Parathyroid adenoma (tissue), 2 donors: Measurements from ENCODE around the gene TCAP.
A peak's percentile ranks its signal among the peaks of the same experiment; 100 is the strongest.

Experiments used
- H2AFZ ChIP-seq: fragments of 300-600 bp; sonication (generic); one replicate; pipeline ENCODE4 v1.7.0; 2017; ENCODE audit warnings: antibody characterized with exemption, mild to moderate bottlenecking
- H3K27ac ChIP-seq: fragments of 300-600 bp; sonication (generic); one replicate; pipeline ENCODE4 v1.7.0; 2017
- H3K27me3 ChIP-seq: fragments of 300-600 bp; sonication (generic); one replicate; pipeline ENCODE4 v1.7.0; 2017; ENCODE audit warnings: low read length; ENCODE audit not compliant: control insufficient read depth, insufficient read depth
- H3K36me3 ChIP-seq: fragments of 300-600 bp; sonication (generic); one replicate; pipeline ENCODE4 v1.7.0; 2017; ENCODE audit warnings: low read length; ENCODE audit not compliant: control insufficient read depth, insufficient read depth
- H3K4me1 ChIP-seq: fragments of 300-600 bp; sonication (generic); one replicate; pipeline ENCODE4 v1.7.0; 2017; ENCODE audit warnings: control low read depth
- H3K4me2 ChIP-seq: fragments of 300-600 bp; sonication (generic); one replicate; pipeline ENCODE4 v1.7.0; 2017; ENCODE audit warnings: low read length
- H3K4me3 ChIP-seq: fragments of 300-600 bp; sonication (generic); one replicate; pipeline ENCODE4 v1.7.0; 2017; ENCODE audit warnings: low read depth, low read length
- H3K79me2 ChIP-seq: fragments of 300-600 bp; sonication (generic); one replicate; pipeline ENCODE4 v1.7.0; 2017; ENCODE audit warnings: control low read depth
- H3K9ac ChIP-seq: fragments of 300-600 bp; sonication (generic); one replicate; pipeline ENCODE4 v1.7.0; 2017; ENCODE audit warnings: mild to moderate bottlenecking
- H3K9me3 ChIP-seq: fragments of 300-600 bp; sonication (generic); one replicate; pipeline ENCODE4 v1.7.0; 2017; ENCODE audit warnings: low read length; ENCODE audit not compliant: control insufficient read depth
- TF ChIP-seq, protein P1 (sequence below): fragments of 300-600 bp; sonication (generic); IDR thresholded peaks from one replicate; pipeline ENCODE4 v1.7.0; 2017; ENCODE audit warnings: antibody characterized with exemption, mild to moderate bottlenecking
- donor health status: primary hyperparathyroidism.

The TCAP gene

GRCh38 chr17:39634384-39634871 lies 30.7 kb upstream of the TCAP start:
- H3K4me1 ChIP-seq: peaks cover 20% of the 10 kb centered on the region
- no peak overlapping the region for H3K9ac ChIP-seq
- no peaks in the 10 kb centered on the region for H3K36me3 ChIP-seq
- H3K27me3 ChIP-seq: no peaks in the 10 kb centered on the region
- H3K27ac ChIP-seq: no peak overlapping the region
- H2AFZ ChIP-seq: peak overlapping the region; percentile 6
- TF ChIP-seq, protein P1, sequence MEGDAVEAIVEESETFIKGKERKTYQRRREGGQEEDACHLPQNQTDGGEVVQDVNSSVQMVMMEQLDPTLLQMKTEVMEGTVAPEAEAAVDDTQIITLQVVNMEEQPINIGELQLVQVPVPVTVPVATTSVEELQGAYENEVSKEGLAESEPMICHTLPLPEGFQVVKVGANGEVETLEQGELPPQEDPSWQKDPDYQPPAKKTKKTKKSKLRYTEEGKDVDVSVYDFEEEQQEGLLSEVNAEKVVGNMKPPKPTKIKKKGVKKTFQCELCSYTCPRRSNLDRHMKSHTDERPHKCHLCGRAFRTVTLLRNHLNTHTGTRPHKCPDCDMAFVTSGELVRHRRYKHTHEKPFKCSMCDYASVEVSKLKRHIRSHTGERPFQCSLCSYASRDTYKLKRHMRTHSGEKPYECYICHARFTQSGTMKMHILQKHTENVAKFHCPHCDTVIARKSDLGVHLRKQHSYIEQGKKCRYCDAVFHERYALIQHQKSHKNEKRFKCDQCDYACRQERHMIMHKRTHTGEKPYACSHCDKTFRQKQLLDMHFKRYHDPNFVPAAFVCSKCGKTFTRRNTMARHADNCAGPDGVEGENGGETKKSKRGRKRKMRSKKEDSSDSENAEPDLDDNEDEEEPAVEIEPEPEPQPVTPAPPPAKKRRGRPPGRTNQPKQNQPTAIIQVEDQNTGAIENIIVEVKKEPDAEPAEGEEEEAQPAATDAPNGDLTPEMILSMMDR: peak; percentile 83
- H3K4me3 ChIP-seq: no peak overlapping the region
- H3K4me2 ChIP-seq: no peak overlapping the region
- peaks cover 49% of the 10 kb centered on the region for H3K79me2 ChIP-seq
- H3K9me3 ChIP-seq: no peaks in the 10 kb centered on the region

DNA sequence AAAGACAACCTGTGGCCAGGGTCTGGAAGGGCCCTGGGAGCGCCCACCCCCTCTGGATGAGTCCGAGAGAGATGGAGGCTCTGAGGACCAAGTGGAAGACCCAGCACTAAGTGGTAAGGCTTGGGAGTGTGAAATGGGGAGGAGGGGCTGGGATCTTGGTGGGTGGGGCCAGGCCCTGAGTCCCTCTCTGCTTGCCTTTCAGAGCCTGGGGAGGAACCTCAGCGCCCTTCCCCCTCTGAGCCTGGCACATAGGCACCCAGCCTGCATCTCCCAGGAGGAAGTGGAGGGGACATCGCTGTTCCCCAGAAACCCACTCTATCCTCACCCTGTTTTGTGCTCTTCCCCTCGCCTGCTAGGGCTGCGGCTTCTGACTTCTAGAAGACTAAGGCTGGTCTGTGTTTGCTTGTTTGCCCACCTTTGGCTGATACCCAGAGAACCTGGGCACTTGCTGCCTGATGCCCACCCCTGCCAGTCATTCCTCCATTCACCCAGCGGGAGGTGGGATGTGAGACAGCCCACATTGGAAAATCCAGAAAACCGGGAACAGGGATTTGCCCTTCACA lies 29.5 kb upstream of the TCAP start:
- H3K9ac ChIP-seq: no peak overlapping the region
- peak overlapping the region; percentile 93 for H3K27ac ChIP-seq
- no peaks in the 10 kb centered on the region for H3K36me3 ChIP-seq
- H3K9me3 ChIP-seq: no peaks in the 10 kb centered on the region
- H3K4me1 ChIP-seq: peaks cover 20% of the 10 kb centered on the region
- H2AFZ ChIP-seq: no peak overlapping the region
- H3K79me2 ChIP-seq: peaks cover 58% of the 10 kb centered on the region
- no peak overlapping the region for H3K4me2 ChIP-seq
- TF ChIP-seq, protein P1: no peak
- no peak overlapping the region for H3K4me3 ChIP-seq
- H3K27me3 ChIP-seq: no peaks in the 10 kb centered on the region

- Histone ChIP-seq H3K4me2 (peak overlapping the region; percentile 92), H3K9ac (peak overlapping the region; percentile 96), H3K27ac (peak overlapping the region; percentile 93), H2AFZ (peak overlapping the region; percentile 98), H3K36me3 (no peaks in the 10 kb centered on the region), H3K79me2 (peaks cover 61% of the 10 kb centered on the region), H3K27me3 (no peaks in the 10 kb centered on the region), H3K9me3 (no peaks in the 10 kb centered on the region), H3K4me3 (peak overlapping the region; percentile 98), H3K4me1 (peaks cover 20% of the 10 kb centered on the region)
- TF ChIP-seq, protein P1: no peak
These were observed 28.6 kb upstream of the TCAP start for GRCh38 chr17:39636587-39636926.

DNA sequence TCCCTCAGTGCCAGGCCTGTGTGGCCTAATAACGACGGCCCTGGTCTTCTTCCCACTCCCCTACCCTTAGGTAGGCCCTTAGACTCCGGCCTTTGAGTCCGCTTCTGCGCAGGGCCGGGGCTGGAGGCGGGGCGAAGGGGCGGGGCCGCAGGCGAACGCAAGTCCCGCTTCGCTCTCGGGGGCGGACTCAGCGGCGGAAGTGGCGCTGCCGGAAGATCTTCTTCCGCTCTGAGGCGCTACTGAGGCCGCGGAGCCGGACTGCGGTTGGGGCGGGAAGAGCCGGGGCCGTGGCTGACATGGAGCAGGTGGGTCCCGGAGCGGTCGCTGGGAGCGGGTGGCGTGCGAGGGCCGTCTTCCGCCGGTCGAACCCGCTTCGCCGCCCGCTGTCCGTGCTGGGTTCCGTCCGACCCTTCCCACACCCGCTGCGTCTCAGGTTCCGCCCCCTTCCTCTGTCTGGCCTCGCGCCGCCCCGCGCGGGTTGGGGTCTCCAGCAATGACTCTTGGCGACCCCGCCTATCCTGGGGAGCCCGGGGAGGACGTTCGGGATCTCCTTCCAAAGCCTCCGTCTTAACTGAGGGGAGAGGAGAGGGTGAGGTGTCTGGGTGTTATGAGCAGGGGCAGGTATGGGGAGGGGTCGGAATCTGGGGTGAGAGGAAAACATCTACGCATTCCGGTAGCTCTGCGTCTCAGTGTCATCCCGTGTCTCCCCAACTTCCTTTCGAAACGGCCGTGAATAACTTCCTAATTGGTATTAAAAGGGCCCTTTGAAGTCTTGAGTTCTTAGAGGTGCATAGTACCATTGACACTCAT lies 28.0 kb upstream of the TCAP start, which contains the start of gene STARD3:
TSS of gene STARD3 (plus strand) at position 218 of the 810 bp plus-strand sequence. CDS start 16,388 bp downstream, outside the sequence.
- H3K36me3 ChIP-seq: no peaks in the 10 kb centered on the region
- no peaks in the 10 kb centered on the region for H3K27me3 ChIP-seq
- peak within 1 kb of the TSS; percentile 93 for H3K27ac ChIP-seq
- H3K9me3 ChIP-seq: no peaks in the 10 kb centered on the region
- TF ChIP-seq, protein P1: peak; percentile 35
- peak within 1 kb of the TSS; percentile 98 for H2AFZ ChIP-seq
- peaks cover 65% of the 10 kb centered on the region for H3K79me2 ChIP-seq
- H3K4me2 ChIP-seq: peak within 1 kb of the TSS; percentile 92
- H3K9ac ChIP-seq: peak within 1 kb of the TSS; percentile 96
- H3K4me3 ChIP-seq: peak within 1 kb of the TSS; percentile 98
- peaks cover 20% of the 10 kb centered on the region for H3K4me1 ChIP-seq
